Measurements from ENCODE around the gene DCTN1.
"Not testable (repeated sequence)": the region's sequence is repeated elsewhere in the genome, so short reads cannot be mapped to it uniquely, and the experiment has no call there.

Gene DCTN1

DNA sequence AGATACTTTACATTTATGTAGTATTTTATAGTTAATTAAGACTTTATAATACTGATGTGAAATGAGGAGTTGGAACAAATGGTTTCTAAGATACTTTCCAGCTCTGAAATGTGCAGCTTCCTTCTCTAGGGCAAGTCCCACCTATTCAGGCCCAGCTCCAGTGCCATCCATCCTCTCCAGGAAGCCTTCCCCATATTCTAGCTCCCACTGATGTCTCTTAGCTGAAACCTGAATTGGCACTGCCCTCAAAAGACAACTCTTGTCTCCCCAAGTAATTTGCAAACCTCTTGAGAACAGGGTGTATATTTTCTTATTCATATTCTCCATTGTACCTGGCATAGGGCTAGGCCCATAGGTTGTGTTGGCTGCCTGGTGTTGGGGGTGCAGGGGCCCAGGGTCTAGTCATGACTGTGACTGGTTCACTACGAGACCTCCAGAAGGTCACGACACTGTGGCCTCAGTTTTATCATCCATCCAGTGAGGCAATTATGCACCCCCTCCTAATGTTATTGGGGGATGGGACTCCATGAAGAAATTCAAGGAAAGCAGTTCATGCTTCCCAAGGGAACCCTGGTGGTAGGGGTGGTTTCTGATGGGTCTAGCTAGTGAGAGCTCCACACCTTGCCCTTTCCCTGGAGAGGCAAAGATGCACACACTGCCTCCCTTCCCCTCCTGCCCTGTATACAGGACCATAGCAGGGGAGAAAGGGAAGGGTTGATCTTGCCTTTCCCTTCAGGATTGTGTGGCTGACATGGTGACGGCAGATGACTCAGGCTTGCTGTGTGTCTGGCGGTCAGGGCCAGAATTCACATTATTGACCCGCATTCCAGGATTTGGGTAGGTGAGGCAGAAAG, 44.3 kb upstream of the DCTN1 start:
- Histone ChIP-seq H3K4me3 (ENCODE audit: low read length, poor library complexity, severe bottlenecking) (no peak overlapping the region), H3K9me3 (ENCODE audit: insufficient read depth, low read depth, low read length) (no peaks in the 10 kb centered on the region), H3K36me3 (ENCODE audit: insufficient read depth, low read length) (peaks cover 5% of the 10 kb centered on the region; the same call in 1 of the 2 replicates), H3K79me2 (ENCODE audit: insufficient read depth, low read length) (peaks cover 14% of the 10 kb centered on the region; the same call in 1 of the 2 replicates), H3K4me1 (ENCODE audit: insufficient read depth, low read length, poor library complexity, severe bottlenecking) (peaks cover 22% of the 10 kb centered on the region), H3K27me3 (ENCODE audit: insufficient read depth, low read length, poor library complexity, severe bottlenecking) (no peaks in the 10 kb centered on the region), H3K4me2 (ENCODE audit: low read depth, low read length, poor library complexity, severe bottlenecking) (no peak overlapping the region), H3K9ac (ENCODE audit: low read depth, low read length, poor library complexity, severe bottlenecking) (no peak overlapping the region), H2AFZ (ENCODE audit: low read length) (no peak overlapping the region), H4K20me1 (ENCODE audit: insufficient read depth, low read length, poor library complexity, severe bottlenecking) (no peaks in the 10 kb centered on the region), H3K9me2 (replicated peaks; ENCODE audit: low read depth, low read length) (no peaks in the 10 kb centered on the region), H3F3A (ENCODE audit: low read depth) (no peaks in the 10 kb centered on the region)
- TF ChIP-seq EZH2phosphoT487 (IDR thresholded peaks at IDR 0.05; ENCODE audit: borderline replicate concordance) (no peak), CTCF (conservative IDR thresholded peaks at IDR 0.05; ENCODE audit: low read length) (no peak)

DNA sequence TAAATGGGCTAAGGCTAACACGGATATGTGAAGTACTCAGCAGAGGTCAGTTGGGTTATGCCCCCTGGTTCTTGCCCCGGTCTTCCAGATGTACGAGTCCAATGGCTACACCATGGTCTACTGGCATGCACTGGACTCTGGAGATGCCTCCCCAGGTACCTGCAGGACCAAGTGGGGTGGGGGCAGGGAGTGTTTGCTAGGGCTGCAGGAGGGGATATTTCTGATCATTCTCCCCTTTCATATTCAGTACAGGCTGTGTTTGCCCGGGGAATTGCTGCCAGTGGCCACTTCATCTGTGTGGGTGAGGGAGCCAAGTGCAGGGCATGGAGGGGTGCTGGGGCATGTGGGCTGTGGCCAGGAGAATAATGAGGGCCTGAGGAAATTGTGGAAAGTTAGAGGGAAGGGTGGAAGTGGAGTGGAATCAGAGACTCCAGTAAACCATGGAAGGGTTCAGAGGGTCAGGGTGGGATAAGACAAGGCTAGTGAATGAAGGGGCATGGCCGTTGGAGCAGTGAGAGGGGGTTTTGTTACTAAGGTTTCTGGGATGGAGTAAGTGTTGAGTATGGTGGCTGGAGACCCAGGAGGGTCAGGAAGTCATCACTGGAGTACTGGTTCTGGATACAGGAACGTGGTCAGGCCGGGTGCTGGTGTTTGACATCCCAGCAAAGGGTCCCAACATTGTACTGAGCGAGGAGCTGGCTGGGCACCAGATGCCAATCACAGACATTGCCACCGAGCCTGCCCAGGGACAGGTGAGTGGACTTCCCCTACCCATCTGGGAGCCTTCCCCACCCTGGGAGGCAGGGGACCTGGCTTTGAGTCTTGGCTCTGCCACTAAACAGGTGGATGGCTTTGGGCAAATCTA, 43.4 kb upstream of the DCTN1 start:
- Histone ChIP-seq H2AFZ (ENCODE audit: low read length) (no peak overlapping the region), H3K9ac (ENCODE audit: low read depth, low read length, poor library complexity, severe bottlenecking) (no peak overlapping the region), H3K27me3 (ENCODE audit: insufficient read depth, low read length, poor library complexity, severe bottlenecking) (no peaks in the 10 kb centered on the region), H3K4me1 (ENCODE audit: insufficient read depth, low read length, poor library complexity, severe bottlenecking) (peaks cover 22% of the 10 kb centered on the region), H3F3A (ENCODE audit: low read depth) (no peaks in the 10 kb centered on the region), H3K79me2 (ENCODE audit: insufficient read depth, low read length) (peaks cover 14% of the 10 kb centered on the region; the same call in 1 of the 2 replicates), H4K20me1 (ENCODE audit: insufficient read depth, low read length, poor library complexity, severe bottlenecking) (no peaks in the 10 kb centered on the region), H3K9me3 (ENCODE audit: insufficient read depth, low read depth, low read length) (no peaks in the 10 kb centered on the region), H3K36me3 (ENCODE audit: insufficient read depth, low read length) (peaks cover 5% of the 10 kb centered on the region; the same call in 1 of the 2 replicates), H3K4me3 (ENCODE audit: low read length, poor library complexity, severe bottlenecking) (no peak overlapping the region), H3K4me2 (ENCODE audit: low read depth, low read length, poor library complexity, severe bottlenecking) (peak overlapping the region; percentile 94), H3K9me2 (replicated peaks; ENCODE audit: low read depth, low read length) (no peaks in the 10 kb centered on the region)
- no peak for TF ChIP-seq EZH2phosphoT487 (IDR thresholded peaks at IDR 0.05; ENCODE audit: borderline replicate concordance)
- no peak for TF ChIP-seq CTCF (conservative IDR thresholded peaks at IDR 0.05; ENCODE audit: low read length)

- H3K36me3 ChIP-seq (ENCODE audit: insufficient read depth, low read length), result peaks cover 5% of the 10 kb centered on the region; the same call in 1 of the 2 replicates
- TF ChIP-seq EZH2phosphoT487 (IDR thresholded peaks at IDR 0.05; ENCODE audit: borderline replicate concordance), result no peak
- no peak for TF ChIP-seq CTCF (conservative IDR thresholded peaks at IDR 0.05; ENCODE audit: low read length)
- no peaks in the 10 kb centered on the region for H3K27me3 ChIP-seq (ENCODE audit: insufficient read depth, low read length, poor library complexity, severe bottlenecking)
- H3K4me2 ChIP-seq (ENCODE audit: low read depth, low read length, poor library complexity, severe bottlenecking), result peak within 1 kb of the TSS; percentile 94
- no peaks in the 10 kb centered on the region for H3K9me2 ChIP-seq (replicated peaks; ENCODE audit: low read depth, low read length)
- H3K4me1 ChIP-seq (ENCODE audit: insufficient read depth, low read length, poor library complexity, severe bottlenecking), result peaks cover 22% of the 10 kb centered on the region
- peak within 1 kb of the TSS; percentile 99 for H2AFZ ChIP-seq (ENCODE audit: low read length)
- H4K20me1 ChIP-seq (ENCODE audit: insufficient read depth, low read length, poor library complexity, severe bottlenecking), result no peaks in the 10 kb centered on the region
- peaks cover 14% of the 10 kb centered on the region; the same call in 1 of the 2 replicates for H3K79me2 ChIP-seq (ENCODE audit: insufficient read depth, low read length)
- H3K9me3 ChIP-seq (ENCODE audit: insufficient read depth, low read depth, low read length), result no peaks in the 10 kb centered on the region
- peak within 1 kb of the TSS; percentile 80 for H3K9ac ChIP-seq (ENCODE audit: low read depth, low read length, poor library complexity, severe bottlenecking)
- H3F3A ChIP-seq (ENCODE audit: low read depth), result no peaks in the 10 kb centered on the region
- H3K4me3 ChIP-seq (ENCODE audit: low read length, poor library complexity, severe bottlenecking), result peak within 1 kb of the TSS; percentile 99
Measured at GRCh38 chr2:74421221-74421870, 41.2 kb upstream of the DCTN1 start, which contains the start of the genes C2orf81 and WDR54. TSS of gene C2orf81 (minus strand) at chr2:74421619. CDS start at chr2:74421560, 59 bp downstream. TSS of gene WDR54 (plus strand) at chr2:74421730. CDS start at chr2:74422154, 424 bp downstream.

GRCh38 chr2:74420443-74421103, 40.5 kb upstream of the DCTN1 start:
- H3K9ac ChIP-seq (ENCODE audit: low read depth, low read length, poor library complexity, severe bottlenecking), result peak overlapping the region; percentile 80

More at GRCh38 chr2:74420443-74421103, 40.5 kb upstream of the DCTN1 start:
- Histone ChIP-seq H3K79me2 (ENCODE audit: insufficient read depth, low read length) (peaks cover 14% of the 10 kb centered on the region; the same call in 1 of the 2 replicates), H3K4me1 (ENCODE audit: insufficient read depth, low read length, poor library complexity, severe bottlenecking) (peaks cover 22% of the 10 kb centered on the region), H3K4me2 (ENCODE audit: low read depth, low read length, poor library complexity, severe bottlenecking) (peak overlapping the region; percentile 94), H3K4me3 (ENCODE audit: low read length, poor library complexity, severe bottlenecking) (peak overlapping the region; percentile 99), H2AFZ (ENCODE audit: low read length) (0 out of 2 replicates have a peak overlapping the region, but pooled peaks have one; percentile 99)
- not testable (repeated sequence) for H3F3A ChIP-seq (ENCODE audit: low read depth); H3K27me3 ChIP-seq (ENCODE audit: insufficient read depth, low read length, poor library complexity, severe bottlenecking); H3K36me3 ChIP-seq (ENCODE audit: insufficient read depth, low read length); H3K9me2 ChIP-seq (replicated peaks; ENCODE audit: low read depth, low read length); H4K20me1 ChIP-seq (ENCODE audit: insufficient read depth, low read length, poor library complexity, severe bottlenecking); H3K9me3 ChIP-seq (ENCODE audit: insufficient read depth, low read depth, low read length)

All from Loucy (cell line).